GM13976 (cell line): ENCODE measurements around the gene MLIP.

Experiments
- DNase-seq: peaks from one replicate; pipeline ENCODE4 v3.0.0; 2012; ENCODE audit warnings: low spot score
- CTCF ChIP-seq: IDR thresholded peaks from 2 replicates; pipeline ENCODE4 v1.5.1; 2012; ENCODE audit warnings: borderline replicate concordance, mild to moderate bottlenecking; ENCODE audit not compliant: insufficient read depth; ENCODE audit errors: extremely low read depth, missing control alignments, control extremely low read depth
- in situ Hi-C: fragments of 300-500 bp; cut with MboI; formaldehyde crosslinking; loops from one replicate; pipeline ENCODE4 v1.12.0; 2022; ENCODE audit warnings: low sequenced_read_pairs, mixed read lengths, inconsistent platforms; ENCODE audit not compliant: unreplicated experiment

The MLIP gene

GRCh38 chr6:54294965-54295532 is 183.8 kb downstream of the MLIP start:
- no peak for TF ChIP-seq CTCF
- in situ Hi-C loops, result no loop called here
- no peak for DNase-seq

GRCh38 chr6:54299542-54300269 is 188.5 kb downstream of the MLIP start:
- no peak for TF ChIP-seq CTCF
- in situ Hi-C loops, result no loop called here
- no peak for DNase-seq

- TF ChIP-seq CTCF, result no peak
- no peak for DNase-seq
- in situ Hi-C loops, result no loop called here
Observed at GRCh38 chr6:54301770-54302169, 190.5 kb downstream of the MLIP start.

- no peak for DNase-seq
- in situ Hi-C loops, result no loop called here
- TF ChIP-seq CTCF, result no peak
Observed at GRCh38 chr6:54307439-54307910, 196.2 kb downstream of the MLIP start.

GRCh38 chr6:54308289-54308985 is 197.2 kb downstream of the MLIP start, which contains the start of gene TINAG:
TSS of gene TINAG (plus strand) at chr6:54308441. CDS start at chr6:54308551, 110 bp downstream.
- no peak for DNase-seq
- TF ChIP-seq CTCF, result no peak
- in situ Hi-C loops, result no loop called here

GRCh38 chr6:54308986-54309315 is 197.7 kb downstream of the MLIP start:
- no peak for TF ChIP-seq CTCF
- in situ Hi-C loops, result no loop called here
- DNase-seq, result no peak
